ENCODE data around the gene PFKFB1. TPM values are rescaled to one million over a fixed set of nuclear protein-coding genes. Genes with fewer than 3 reads are reported as not detected.
A peak's percentile ranks its signal among the peaks of the same experiment; 100 is the strongest.

PFKFB1 gene
- total RNA-seq, 4 donors from 2014 or later: 0.49 to 1.9 (median 0.64) TPM; not detected in 1

- no peak for TF ChIP-seq POLR2AphosphoS5 (IDR thresholded peaks at IDR 0.05)
- no peak for TF ChIP-seq EP300 (IDR thresholded peaks at IDR 0.05)
- TF ChIP-seq CTCF (IDR thresholded peaks at IDR 0.05): no peak
- TF ChIP-seq POLR2A (IDR thresholded peaks at IDR 0.05): no peak
- no peaks in the 10 kb centered on the region for H3K9me3 ChIP-seq
- no peak overlapping the region for H3K4me3 ChIP-seq
- DNase-seq (ENCODE audit: low spot score in 2 of 2): no peak
- no peaks in the 10 kb centered on the region for H3K27me3 ChIP-seq
- H3K36me3 ChIP-seq: peaks cover 9% of the 10 kb centered on the region
- no peak overlapping the region for H3K27ac ChIP-seq
- 60% methylated on average over 1 of the region's 1 CpG for WGBS
- peaks cover 39% of the 10 kb centered on the region for H3K4me1 ChIP-seq
Observed at GRCh38 chrX:55004231-55004630, 10.2 kb upstream of the PFKFB1 start.

GRCh38 chrX:54999717-55000598 lies 6.0 kb upstream of the PFKFB1 start, which contains the start of gene APEX2:
APEX2 (plus strand) TSS chrX:55000363; CDS start chrX:55000423, 60 bp downstream.
- Histone ChIP-seq H3K4me1 (peaks cover 13% of the 10 kb centered on the region), H3K27ac (peak within 1 kb of the TSS; percentile 87), H3K4me3 (peak within 1 kb of the TSS; percentile 61), H3K36me3 (peaks cover 9% of the 10 kb centered on the region), H3K9me3 (no peaks in the 10 kb centered on the region), H3K27me3 (no peaks in the 10 kb centered on the region)
- DNase-seq (ENCODE audit: low spot score in 2 of 2): peak; percentile 92 to 95
- TF ChIP-seq EP300 (IDR thresholded peaks at IDR 0.05): no peak
- peak in 1 of 2 donors; percentile 54 for TF ChIP-seq POLR2A (IDR thresholded peaks at IDR 0.05)
- no peak for TF ChIP-seq CTCF (IDR thresholded peaks at IDR 0.05)
- TF ChIP-seq POLR2AphosphoS5 (IDR thresholded peaks at IDR 0.05): peak in 1 of 3 donors; percentile 40
- WGBS: 60% methylated on average over 40 of the region's 55 CpGs

- no peak overlapping the region for H3K4me3 ChIP-seq
- peaks cover under 1% of the 10 kb centered on the region for H3K4me1 ChIP-seq
- no peaks in the 10 kb centered on the region for H3K27me3 ChIP-seq
- H3K27ac ChIP-seq: no peak overlapping the region
- DNase-seq (ENCODE audit: low spot score in 2 of 2): no peak
- no peaks in the 10 kb centered on the region for H3K36me3 ChIP-seq
- TF ChIP-seq CTCF (IDR thresholded peaks at IDR 0.05) (no peak), EP300 (IDR thresholded peaks at IDR 0.05) (no peak), POLR2A (IDR thresholded peaks at IDR 0.05) (no peak), POLR2AphosphoS5 (IDR thresholded peaks at IDR 0.05) (no peak)
- no peaks in the 10 kb centered on the region for H3K9me3 ChIP-seq
Observed at GRCh38 chrX:54995621-54996020, 1.6 kb upstream of the PFKFB1 start.

GRCh38 chrX:54994668-54995351 lies 822 bp upstream of the PFKFB1 start:
- 76% methylated on average over 6 of the region's 6 CpGs for WGBS

More at GRCh38 chrX:54994668-54995351, 822 bp upstream of the PFKFB1 start:
- no peak for DNase-seq (ENCODE audit: low spot score in 2 of 2)
- Histone ChIP-seq H3K4me3 (no peak overlapping the region), H3K27ac (no peak overlapping the region), H3K9me3 (no peaks in the 10 kb centered on the region), H3K27me3 (no peaks in the 10 kb centered on the region), H3K4me1 (no peaks in the 10 kb centered on the region), H3K36me3 (no peaks in the 10 kb centered on the region)
- TF ChIP-seq CTCF (IDR thresholded peaks at IDR 0.05) (no peak), POLR2A (IDR thresholded peaks at IDR 0.05) (no peak), POLR2AphosphoS5 (IDR thresholded peaks at IDR 0.05) (no peak), EP300 (IDR thresholded peaks at IDR 0.05) (no peak)
